Vagina (tissue), 2 donors: Measurements from ENCODE around the gene HOXB9.

Experiments
- CTCF ChIP-seq, 3 experiments: fragments of 450-650 bp in 2 of 3; fragments of 200-600 bp in 1 of 3; sonication (generic) in 1 of 3; IDR thresholded peaks; one replicate each; pipeline ENCODE4 v1.5.1; 2017 to 2019; ENCODE audit warnings: antibody characterized with exemption in 3 of 3, mild to moderate bottlenecking in 2 of 3, moderate library complexity in 2 of 3
- POLR2A ChIP-seq, 2 donors: fragments of 450-650 bp; IDR thresholded peaks; one replicate each; pipeline ENCODE4 v1.6.1; 2017; ENCODE audit warnings: antibody characterized with exemption in 2 of 2, mild to moderate bottlenecking in 2 of 2, moderate library complexity in 2 of 2
- POLR2AphosphoS5 ChIP-seq, 2 donors: sonication (generic); formaldehyde crosslinking; IDR thresholded peaks; one replicate each; pipeline ENCODE4 v1.9.0; 2017; ENCODE audit warnings: antibody characterized with exemption in 2 of 2, mild to moderate bottlenecking in 2 of 2, low read depth in 1 of 2; ENCODE audit not compliant: insufficient read depth in 1 of 2

- TF ChIP-seq CTCF (IDR thresholded peaks at IDR 0.05) (no peak), POLR2AphosphoS5 (IDR thresholded peaks at IDR 0.05; ENCODE audit: insufficient read depth in 1 of 2, low read depth in 1 of 2) (no peak), POLR2A (IDR thresholded peaks at IDR 0.05) (no peak)
Measured at GRCh38 chr17:48606892-48607614, 19.1 kb downstream of the HOXB9 start.
